Suprapubic skin (tissue), 4 donors: ENCODE measurements around the gene UNC45B. TPM values are rescaled to one million over a fixed set of nuclear protein-coding genes. Genes with fewer than 3 reads are reported as not detected.
"Not testable (repeated sequence)": the region's sequence is repeated elsewhere in the genome, so short reads cannot be mapped to it uniquely, and the experiment has no call there.

ENCODE experiments used
- DNase-seq, 2 donors: peaks; one replicate each; pipeline ENCODE4 v3.0.0-alpha.2; 2019; ENCODE audit warnings: low spot score in 2 of 2
- H3K27ac ChIP-seq: fragments of 200-600 bp; sonication (generic); one replicate; pipeline ENCODE4 v1.5.1; 2019
- H3K27me3 ChIP-seq: fragments of 200-600 bp; sonication (generic); one replicate; pipeline ENCODE4 v1.5.1; 2019
- H3K36me3 ChIP-seq: fragments of 200-600 bp; sonication (generic); one replicate; pipeline ENCODE4 v1.5.1; 2019
- H3K4me1 ChIP-seq: fragments of 200-600 bp; sonication (generic); one replicate; pipeline ENCODE4 v1.5.1; 2019
- H3K4me3 ChIP-seq: fragments of 200-600 bp; sonication (generic); one replicate; pipeline ENCODE4 v1.5.1; 2019; ENCODE audit warnings: mild to moderate bottlenecking
- H3K9me3 ChIP-seq: fragments of 200-600 bp; sonication (generic); one replicate; pipeline ENCODE4 v1.5.1; 2019
- EP300 ChIP-seq: sonication (generic); formaldehyde crosslinking; IDR thresholded peaks from one replicate; pipeline ENCODE4 v1.6.1; 2017; ENCODE audit warnings: antibody characterized with exemption
- POLR2A ChIP-seq, 2 donors: fragments of 450-650 bp; IDR thresholded peaks; one replicate each; pipeline ENCODE4 v1.6.1; 2017; ENCODE audit warnings: antibody characterized with exemption in 2 of 2, mild to moderate bottlenecking in 2 of 2, moderate library complexity in 2 of 2
- POLR2AphosphoS5 ChIP-seq, 3 donors: sonication (generic); formaldehyde crosslinking; IDR thresholded peaks; one replicate each; pipeline ENCODE4 v1.6.1; 2017; ENCODE audit warnings: antibody characterized with exemption in 3 of 3
- WGBS: methylation state at CpG from one replicate; pipeline ENCODE4 v1.1.5; 2018; 5-methylcytosine and 5-hydroxymethylcytosine counted together
- total RNA-seq, 4 donors: library from RNA; depleted of rRNA; stranded (reverse); fragments of >200 nt; gene quantifications; one replicate each; pipeline ENCODE4 v1.1.0, GENCODE V29; 2016
- TF ChIP-seq, protein P1 (sequence below), 2 donors: fragments of 200-600 bp in 1 of 2; fragments of 450-650 bp in 1 of 2; sonication (generic) in 1 of 2; IDR thresholded peaks; one replicate each; pipeline ENCODE4 v1.5.1; 2016 to 2019; ENCODE audit warnings: antibody characterized with exemption in 2 of 2, mild to moderate bottlenecking in 1 of 2, moderate library complexity in 1 of 2

The UNC45B gene
- total RNA-seq, 4 donors from 2014 or later: not detected

DNA sequence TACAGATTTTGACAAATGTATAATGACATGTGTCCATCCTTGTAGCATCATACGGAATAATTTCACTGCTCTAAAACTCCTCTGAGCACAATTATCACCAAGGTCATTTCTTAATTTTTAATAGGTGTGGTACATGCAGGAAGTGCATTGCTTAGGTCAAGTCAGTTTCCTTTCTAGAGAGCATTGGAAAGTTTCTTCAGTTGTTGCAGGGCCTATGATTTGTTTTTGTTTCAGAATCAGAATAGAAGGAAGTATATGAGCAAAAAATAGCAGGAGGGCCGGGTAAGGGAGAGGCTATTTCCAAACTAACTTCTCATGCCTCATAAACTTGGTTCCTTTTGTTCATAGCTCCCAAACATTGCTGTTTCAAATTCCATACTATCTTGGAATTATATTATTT lies 71.3 kb downstream of the UNC45B start:
- DNase-seq: no peak
- TF ChIP-seq POLR2AphosphoS5 (IDR thresholded peaks at IDR 0.05) (no peak), EP300 (no peak), POLR2A (IDR thresholded peaks at IDR 0.05) (no peak)
- TF ChIP-seq, protein P1, sequence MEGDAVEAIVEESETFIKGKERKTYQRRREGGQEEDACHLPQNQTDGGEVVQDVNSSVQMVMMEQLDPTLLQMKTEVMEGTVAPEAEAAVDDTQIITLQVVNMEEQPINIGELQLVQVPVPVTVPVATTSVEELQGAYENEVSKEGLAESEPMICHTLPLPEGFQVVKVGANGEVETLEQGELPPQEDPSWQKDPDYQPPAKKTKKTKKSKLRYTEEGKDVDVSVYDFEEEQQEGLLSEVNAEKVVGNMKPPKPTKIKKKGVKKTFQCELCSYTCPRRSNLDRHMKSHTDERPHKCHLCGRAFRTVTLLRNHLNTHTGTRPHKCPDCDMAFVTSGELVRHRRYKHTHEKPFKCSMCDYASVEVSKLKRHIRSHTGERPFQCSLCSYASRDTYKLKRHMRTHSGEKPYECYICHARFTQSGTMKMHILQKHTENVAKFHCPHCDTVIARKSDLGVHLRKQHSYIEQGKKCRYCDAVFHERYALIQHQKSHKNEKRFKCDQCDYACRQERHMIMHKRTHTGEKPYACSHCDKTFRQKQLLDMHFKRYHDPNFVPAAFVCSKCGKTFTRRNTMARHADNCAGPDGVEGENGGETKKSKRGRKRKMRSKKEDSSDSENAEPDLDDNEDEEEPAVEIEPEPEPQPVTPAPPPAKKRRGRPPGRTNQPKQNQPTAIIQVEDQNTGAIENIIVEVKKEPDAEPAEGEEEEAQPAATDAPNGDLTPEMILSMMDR (IDR thresholded peaks at IDR 0.05): no peak
- Histone ChIP-seq H3K4me1 (no peaks in the 10 kb centered on the region), H3K4me3 (no peak overlapping the region), H3K9me3 (no peaks in the 10 kb centered on the region), H3K27me3 (peaks cover 4% of the 10 kb centered on the region), H3K27ac (no peak overlapping the region), H3K36me3 (no peaks in the 10 kb centered on the region)
- WGBS: 73% methylated on average over 2 of the region's 2 CpGs

DNA sequence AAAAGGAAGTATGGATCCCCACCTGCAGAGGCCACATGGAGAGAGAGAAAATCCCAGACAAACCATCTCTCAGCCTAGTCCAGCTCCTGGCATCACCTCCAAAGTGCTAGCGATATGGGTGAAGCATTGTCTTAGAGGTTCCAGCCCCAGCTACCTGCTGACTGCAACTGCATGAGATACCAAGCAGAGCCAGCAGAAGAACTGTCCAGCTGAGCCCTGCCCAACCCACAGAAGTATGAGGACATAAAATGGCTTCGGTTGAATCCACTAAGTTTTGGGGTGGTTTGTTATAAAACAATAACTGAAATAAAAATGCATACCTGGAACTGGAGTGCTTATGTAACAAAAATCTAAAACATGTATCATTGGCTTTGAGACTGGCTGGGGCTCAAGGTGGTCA lies 74.8 kb downstream of the UNC45B start:
- TF ChIP-seq EP300: no peak
- TF ChIP-seq, protein P1 (IDR thresholded peaks at IDR 0.05): no peak
- DNase-seq: no peak
- Histone ChIP-seq H3K4me1 (no peaks in the 10 kb centered on the region), H3K36me3 (no peaks in the 10 kb centered on the region), H3K27me3 (peaks cover 4% of the 10 kb centered on the region), H3K9me3 (no peaks in the 10 kb centered on the region), H3K27ac (no peak overlapping the region), H3K4me3 (no peak overlapping the region)
- WGBS: 94% methylated on average over 2 of the region's 2 CpGs

GRCh38 chr17:35224436-35224835 lies 76.8 kb downstream of the UNC45B start:
- H3K36me3 ChIP-seq: no peaks in the 10 kb centered on the region
- TF ChIP-seq POLR2AphosphoS5 (IDR thresholded peaks at IDR 0.05): no peak
- TF ChIP-seq POLR2A (IDR thresholded peaks at IDR 0.05): no peak
- TF ChIP-seq, protein P1 (IDR thresholded peaks at IDR 0.05): no peak
- no peak for TF ChIP-seq EP300
- 21% methylated on average over 1 of the region's 1 CpG for WGBS
- DNase-seq: no peak
- H3K4me3 ChIP-seq: no peak overlapping the region
- no peaks in the 10 kb centered on the region for H3K4me1 ChIP-seq
- H3K9me3 ChIP-seq: no peaks in the 10 kb centered on the region
- peaks cover 4% of the 10 kb centered on the region for H3K27me3 ChIP-seq
- no peak overlapping the region for H3K27ac ChIP-seq

- H3K27ac ChIP-seq: no peak overlapping the region
- no peaks in the 10 kb centered on the region for H3K9me3 ChIP-seq
- H3K4me1 ChIP-seq: no peaks in the 10 kb centered on the region
- no peak for TF ChIP-seq POLR2AphosphoS5 (IDR thresholded peaks at IDR 0.05)
- TF ChIP-seq, protein P1 (IDR thresholded peaks at IDR 0.05): no peak
- DNase-seq: no peak
- H3K27me3 ChIP-seq: no peaks in the 10 kb centered on the region
- no peak overlapping the region for H3K4me3 ChIP-seq
- H3K36me3 ChIP-seq: no peaks in the 10 kb centered on the region
- 88% methylated on average over 2 of the region's 2 CpGs for whole genome bisulfite sequencing
These were observed 79.9 kb downstream of the UNC45B start for GRCh38 chr17:35227546-35227945.

DNA sequence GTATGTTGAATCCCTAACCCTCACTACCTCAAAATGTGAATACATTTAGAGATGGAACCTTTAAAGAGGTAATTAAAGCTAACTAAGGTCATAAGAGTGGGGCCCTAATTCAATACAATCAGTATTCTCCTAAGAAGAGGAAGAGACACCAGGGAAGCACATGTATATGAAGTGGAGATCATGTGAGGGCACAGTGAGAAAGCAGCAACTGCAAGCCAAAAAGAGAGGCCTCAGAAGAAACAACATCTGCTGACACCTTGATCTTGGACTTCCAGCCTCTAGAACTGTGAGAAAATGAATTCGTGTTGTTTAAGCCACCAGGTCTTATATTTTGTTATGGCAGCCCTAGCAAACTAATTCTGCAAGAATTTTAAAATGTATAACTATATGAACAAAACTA lies 82.0 kb downstream of the UNC45B start:
- Histone ChIP-seq H3K4me3 (no peak overlapping the region), H3K27ac (no peak overlapping the region), H3K27me3 (no peaks in the 10 kb centered on the region), H3K9me3 (no peaks in the 10 kb centered on the region), H3K36me3 (no peaks in the 10 kb centered on the region), H3K4me1 (no peaks in the 10 kb centered on the region)
- WGBS: 90% methylated on average over 1 of the region's 1 CpG
- TF ChIP-seq EP300 (no peak), POLR2A (IDR thresholded peaks at IDR 0.05) (no peak), POLR2AphosphoS5 (IDR thresholded peaks at IDR 0.05) (no peak)
- TF ChIP-seq, protein P1 (IDR thresholded peaks at IDR 0.05): no peak
- no peak for DNase-seq

- H3K4me3 ChIP-seq, H3K27ac ChIP-seq, DNase-seq, H3K36me3 ChIP-seq, H3K9me3 ChIP-seq, H3K4me1 ChIP-seq, H3K27me3 ChIP-seq: not testable (repeated sequence)
- WGBS: 86% methylated on average over 4 of the region's 4 CpGs
These were observed 86.7 kb downstream of the UNC45B start for GRCh38 chr17:35234315-35234714.
